IMR-90 (cell line): ENCODE data around the gene FAT1. TPM values are rescaled to one million over a fixed set of nuclear protein-coding genes. Genes with fewer than 3 reads are reported as not detected.

ENCODE experiments used
- ATAC-seq: fragments of 200-7000 bp; cut with Tn5 transposase; 2 replicates; pipeline ENCODE4 v1.9.1; 2020; ENCODE audit warnings: low read depth, mild to moderate bottlenecking, moderate library complexity
- BruUV-seq: library from RNA; stranded (reverse); fragments of 400-500 nt; replicated peaks from 2 replicates; lab custom pipeline; 2021; lab: Mats Ljungman, UMichigan
- CTCF ChIA-PET: fragments of 300-600 bp; formaldehyde crosslinking; extraction: SDS; loops from one replicate; lab custom pipeline; 2021; ENCODE audit warnings: antibody characterized with exemption; lab: Yijun Ruan, JAX
- POLR2A ChIA-PET: fragments of 300-600 bp; sonication (Branson Sonifier 250); formaldehyde crosslinking; loops from one replicate; lab custom pipeline; 2022; ENCODE audit warnings: antibody characterized with exemption; ENCODE audit not compliant: unreplicated experiment; lab: Charles Lee
- DNase-seq: peaks from one replicate; pipeline ENCODE4 v3.0.0; 2013
- H2AFZ ChIP-seq: replicated peaks from 2 replicates; pipeline ENCODE3; 2013; ENCODE audit warnings: low read length, mild to moderate bottlenecking; ENCODE audit not compliant: poor library complexity
- H2AK5ac ChIP-seq: 2 replicates; pipeline ENCODE4 v1.6.1; 2013; ENCODE audit warnings: low read depth, low read length, inconsistent platforms
- H2AK9ac ChIP-seq: replicated peaks from 2 replicates; pipeline ENCODE3; 2013; ENCODE audit warnings: mild to moderate bottlenecking, low read depth, low read length, moderate library complexity; ENCODE audit not compliant: poor library complexity
- H2BK120ac ChIP-seq: 2 replicates; pipeline ENCODE4 v1.6.1; 2013; ENCODE audit warnings: low read depth, low read length, inconsistent platforms
- H2BK15ac ChIP-seq: 3 replicates; pipeline ENCODE4 v1.6.1; 2013; ENCODE audit warnings: low read depth, low read length, inconsistent platforms
- H2BK20ac ChIP-seq: 2 replicates; pipeline ENCODE4 v1.6.1; 2013; ENCODE audit warnings: low read depth, mild to moderate bottlenecking, inconsistent platforms, low read length, moderate library complexity
- H2BK5ac ChIP-seq: 2 replicates; pipeline ENCODE4 v1.6.1; 2013; ENCODE audit warnings: mild to moderate bottlenecking, low read depth, low read length, inconsistent platforms; ENCODE audit not compliant: poor library complexity, severe bottlenecking
- H3K14ac ChIP-seq: replicated peaks from 2 replicates; pipeline ENCODE4 v1.6.1; 2013; ENCODE audit warnings: low read depth, low read length, inconsistent platforms
- H3K18ac ChIP-seq: 2 replicates; pipeline ENCODE4 v1.6.1; 2013; ENCODE audit warnings: low read depth, low read length, control low read depth
- H3K23ac ChIP-seq: 2 replicates; pipeline ENCODE4 v1.6.1; 2013; ENCODE audit warnings: low read depth, low read length, inconsistent platforms
- H3K27ac ChIP-seq: 2 replicates; pipeline ENCODE4 v1.5.1; 2013; ENCODE audit warnings: mild to moderate bottlenecking, control low read depth, low read length; ENCODE audit not compliant: insufficient read depth
- H3K27me3 ChIP-seq: 2 replicates; pipeline ENCODE4 v1.6.1; 2013; ENCODE audit warnings: low read length; ENCODE audit not compliant: control insufficient read depth, insufficient read depth
- H3K36me3 ChIP-seq: 2 replicates; pipeline ENCODE4 v1.6.1; 2013; ENCODE audit warnings: low read length, mixed read lengths; ENCODE audit not compliant: control insufficient read depth, insufficient read depth
- H3K4ac ChIP-seq: 2 replicates; pipeline ENCODE4 v1.6.1; 2013; ENCODE audit warnings: low read depth, low read length, inconsistent platforms
- H3K4me1 ChIP-seq: 2 replicates; pipeline ENCODE4 v1.6.1; 2013; ENCODE audit warnings: low read length, mixed read lengths; ENCODE audit not compliant: control insufficient read depth, insufficient read depth
- H3K4me2 ChIP-seq: 2 replicates; pipeline ENCODE4 v1.6.1; 2013; ENCODE audit warnings: low read depth, mild to moderate bottlenecking, control low read depth, low read length, moderate library complexity
- H3K4me3 ChIP-seq: 2 replicates; pipeline ENCODE4 v1.5.1; 2013; ENCODE audit warnings: low read depth, mild to moderate bottlenecking, control low read depth, low read length, moderate library complexity; ENCODE audit not compliant: insufficient read depth
- H3K56ac ChIP-seq: 2 replicates; pipeline ENCODE4 v1.6.1; 2013; ENCODE audit warnings: low read length, inconsistent platforms; ENCODE audit not compliant: insufficient read depth; ENCODE audit errors: extremely low read depth
- H3K79me1 ChIP-seq, 2 experiments: 2 replicates each; pipeline ENCODE4 v1.6.1; 2013; ENCODE audit warnings: low read length in 2 of 2, inconsistent platforms in 1 of 2, low read depth in 1 of 2
- H3K9ac ChIP-seq: 2 replicates; pipeline ENCODE4 v1.6.1; 2013; ENCODE audit warnings: low read depth, low read length, control low read depth
- H3K9me1 ChIP-seq: 2 replicates; pipeline ENCODE4 v1.6.1; 2013; ENCODE audit warnings: low read length, inconsistent platforms; ENCODE audit not compliant: insufficient read depth
- H3K9me3 ChIP-seq: 2 replicates; pipeline ENCODE4 v1.6.1; 2013; ENCODE audit warnings: low read length; ENCODE audit not compliant: control insufficient read depth, insufficient read depth
- H4K20me1 ChIP-seq: 2 replicates; pipeline ENCODE4 v1.6.1; 2013; ENCODE audit warnings: low read length, inconsistent platforms; ENCODE audit not compliant: insufficient read depth
- H4K5ac ChIP-seq: 2 replicates; pipeline ENCODE4 v1.6.1; 2013; ENCODE audit warnings: mild to moderate bottlenecking, low read depth, low read length, control low read depth
- H4K8ac ChIP-seq, 2 experiments: 2 replicates each; pipeline ENCODE4 v1.6.1; 2013; ENCODE audit warnings: low read depth in 2 of 2, low read length in 2 of 2, control low read depth in 1 of 2, inconsistent platforms in 1 of 2
- H4K91ac ChIP-seq: 2 replicates; pipeline ENCODE4 v1.6.1; 2013; ENCODE audit warnings: low read depth, low read length, inconsistent platforms; ENCODE audit not compliant: insufficient read depth
- RFX5 ChIP-seq: IDR thresholded peaks from 2 replicates; pipeline ENCODE4 v1.8.0; 2012; ENCODE audit warnings: low read depth, mild to moderate bottlenecking, low read length, moderate library complexity
- WGBS, 2 experiments: methylation state at CpG; one replicate each; pipeline versions ENCODE4 v1.1.5 to v1.1.7; 2013; ENCODE audit warnings: missing lambda C conversion rate in 2 of 2; ENCODE audit not compliant: insufficient read length in 1 of 2; ENCODE audit errors: extremely low coverage in 2 of 2; 5-methylcytosine and 5-hydroxymethylcytosine counted together
- dilution Hi-C: fragments of 300-500 bp; cut with HindIII; formaldehyde crosslinking; loops from one replicate; pipeline ENCODE4 v1.14.3; 2018; ENCODE audit warnings: low sequenced_read_pairs; ENCODE audit not compliant: unreplicated experiment
- in situ Hi-C: fragments of 300-500 bp; cut with MboI; formaldehyde crosslinking; loops from 3 replicates; pipeline ENCODE4 v1.14.3; 2019; ENCODE audit warnings: low sequenced_read_pairs, inconsistent platforms, mixed read lengths
- intact Hi-C: fragments of 100-400 bp; cut with micrococcal nuclease; formaldehyde crosslinking; loops from 2 replicates; pipeline ENCODE4 v1.10.0; 2022
- polyA plus RNA-seq, 3 experiments: library from polyadenylated mRNA; depleted of rRNA; stranded (reverse); fragments of >200 nt; gene quantifications; 2 replicates each; pipeline ENCODE4 v1.2.3, GENCODE V29; 2012; ENCODE audit warnings: low replicate concordance in 1 of 3
- total RNA-seq: library from RNA; depleted of rRNA; stranded (reverse); fragments of >200 nt; gene quantifications from 2 replicates; pipeline ENCODE4 v1.2.3, GENCODE V29; 2012

The FAT1 gene
- total and polyA plus RNA-seq, 2 of the 4 experiments (the other 2 are of a cell fraction) = 156 to 519 TPM

DNA sequence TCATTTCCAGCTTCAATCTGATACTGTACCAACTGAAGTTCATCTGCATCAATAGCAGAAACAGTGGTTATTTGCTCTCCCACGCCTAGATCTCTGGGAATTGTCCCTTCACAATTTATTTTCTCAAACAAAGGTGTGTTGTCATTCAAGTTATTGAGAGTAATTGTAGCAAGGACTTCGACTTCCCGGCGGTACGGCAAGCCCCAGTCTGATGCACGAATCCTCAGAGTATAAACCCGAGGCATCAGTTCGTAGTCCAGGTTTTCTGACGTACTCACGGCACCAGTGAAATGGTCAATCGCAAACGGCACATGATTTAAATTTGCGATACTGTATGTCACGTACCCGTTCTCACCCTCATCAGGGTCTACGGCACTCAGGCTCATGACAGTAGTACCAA lies 15.7 kb downstream of the FAT1 start:
- Histone ChIP-seq H3K9me3 (no peaks in the 10 kb centered on the region), H3K4ac (no peak overlapping the region), H3K79me1 (peaks cover 15 to 64% of the 10 kb centered on the region in 2 experiments; a peak in 3 of 4 replicates), H4K8ac (no peak overlapping the region), H3K9me1 (peaks cover 50% of the 10 kb centered on the region), H3K4me1 (peaks cover 18% of the 10 kb centered on the region), H2BK120ac (no peak overlapping the region), H3K27ac (no peak overlapping the region), H4K5ac (no peak overlapping the region), H3K18ac (no peak overlapping the region), H2BK5ac (no peak overlapping the region), H4K20me1 (peaks cover 93% of the 10 kb centered on the region), H2AFZ (no peak overlapping the region), H2AK5ac (no peak overlapping the region), H2BK20ac (no peak overlapping the region), H2BK15ac (no peak overlapping the region), H3K9ac (no peak overlapping the region), H3K27me3 (no peaks in the 10 kb centered on the region), H4K91ac (no peak overlapping the region), H3K14ac (no peak overlapping the region), H3K23ac (no peak overlapping the region), H3K4me3 (no peak overlapping the region), H2AK9ac (no peak overlapping the region), H3K56ac (no peak overlapping the region), H3K36me3 (peaks cover 51% of the 10 kb centered on the region), H3K4me2 (no peak overlapping the region)
- dilution Hi-C loops = no loop called here
- ChIA-PET CTCF (no interaction called here), POLR2A (no interaction called here)
- WGBS, 2 experiments = 97% methylated on average over 11 of the region's 16 CpGs; no CpG with 5 or more reads in 1 of the 2 experiments
- no peak for ATAC-seq
- intact Hi-C loops = no loop called here
- in situ Hi-C loops = no loop called here
- BruUV-seq = no TSS peak
- DNase-seq = no peak
- TF ChIP-seq RFX5 = no peak
